HFFc6 (cell line): ENCODE measurements around the gene CFAP74. TPM values are rescaled to one million over a fixed set of nuclear protein-coding genes. Genes with fewer than 3 reads are reported as not detected.

Experiments
- DNase-seq: peaks from one replicate; pipeline ENCODE4 v3.0.0-alpha.2; 2018
- H3K27ac Mint-ChIP-seq: 2 replicates; pipeline ENCODE4 v1.8.0; 2020; ENCODE audit warnings: mild to moderate bottlenecking, mixed read lengths
- H3K27me3 Mint-ChIP-seq: 2 replicates; pipeline ENCODE4 v1.8.0; 2021; ENCODE audit warnings: mild to moderate bottlenecking, moderate library complexity, mixed read lengths; ENCODE audit not compliant: insufficient read depth
- H3K36me3 Mint-ChIP-seq: 2 replicates; pipeline ENCODE4 v1.8.0; 2021; ENCODE audit warnings: low read depth, mixed read lengths
- H3K4me1 Mint-ChIP-seq: 2 replicates; pipeline ENCODE4 v1.8.0; 2020; ENCODE audit warnings: low read depth, mixed read lengths
- H3K4me3 Mint-ChIP-seq: 2 replicates; pipeline ENCODE4 v1.8.0; 2020; ENCODE audit warnings: mild to moderate bottlenecking, moderate library complexity, mixed read lengths
- H3K9me3 Mint-ChIP-seq: 2 replicates; pipeline ENCODE4 v1.8.0; 2020; ENCODE audit warnings: mild to moderate bottlenecking, mixed read lengths
- CTCF ChIP-seq: fragments of 200-600 bp; sonication (generic); IDR thresholded peaks from 2 replicates; pipeline ENCODE4 v1.5.0; 2021; ENCODE audit warnings: antibody characterized with exemption, mild to moderate bottlenecking
- total RNA-seq, 6 experiments: library from RNA; stranded (reverse); fragmentation: NEBNext Ultra II Directional; extraction: Animal tissue kit (Norgen Biotek cat#: 25700); gene quantifications; 2 replicates in 1 of 6; 3 replicates in 5 of 6; pipeline ENCODE4 v1.2.3, GENCODE V29; 2021

Gene CFAP74
- total RNA-seq, 6 experiments from 2014 or later: not detected

- Mint-ChIP-seq H3K27ac (no peak overlapping the region), H3K4me3 (no peak overlapping the region), H3K36me3 (no peaks in the 10 kb centered on the region), H3K4me1 (peaks cover 7% of the 10 kb centered on the region), H3K27me3 (no peaks in the 10 kb centered on the region; the same call in 1 of the 2 replicates), H3K9me3 (no peaks in the 10 kb centered on the region; the same call in 1 of the 2 replicates)
- TF ChIP-seq CTCF: no peak
- DNase-seq: no peak
Observed at GRCh38 chr1:1903224-1903623, 100.4 kb downstream of the CFAP74 start.

DNA sequence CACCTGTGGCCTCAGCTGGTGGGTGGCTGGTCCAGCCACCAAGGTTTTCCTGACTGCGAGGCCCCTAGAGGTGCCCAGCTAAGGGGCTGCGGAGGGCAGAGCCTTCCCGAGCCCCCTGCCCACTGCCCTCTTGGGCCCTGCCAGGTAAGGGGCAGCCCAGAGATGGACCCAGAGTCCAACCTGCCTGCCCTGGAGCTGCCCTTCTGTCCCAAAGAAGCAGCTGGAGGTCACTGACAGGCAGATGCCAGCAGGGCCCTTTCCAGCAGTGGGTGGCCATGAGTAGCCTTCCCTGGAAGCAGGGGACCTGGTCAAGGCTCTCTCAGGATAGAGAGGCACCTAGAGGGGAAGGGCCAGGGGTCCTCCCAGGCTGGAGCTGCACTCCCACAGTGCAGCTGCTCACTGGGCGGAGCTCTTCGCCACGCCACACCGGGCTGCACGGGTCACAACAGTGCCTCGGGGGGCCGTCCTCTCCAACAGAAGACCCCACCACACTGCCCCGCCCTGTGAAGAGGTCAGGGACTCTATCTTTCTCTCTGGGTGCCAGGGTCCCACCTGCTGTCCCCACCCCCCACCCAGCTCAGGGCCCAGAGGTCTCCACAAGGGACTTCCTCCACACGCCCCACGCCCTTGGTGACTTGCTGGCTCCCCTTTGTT is 101.8 kb downstream of the CFAP74 start:
- Mint-ChIP-seq H3K4me3 (no peak overlapping the region), H3K9me3 (no peaks in the 10 kb centered on the region; the same call in 1 of the 2 replicates), H3K36me3 (no peaks in the 10 kb centered on the region), H3K4me1 (peaks cover 7% of the 10 kb centered on the region), H3K27ac (no peak overlapping the region), H3K27me3 (no peaks in the 10 kb centered on the region; the same call in 1 of the 2 replicates)
- TF ChIP-seq CTCF: no peak
- DNase-seq: no peak

DNA sequence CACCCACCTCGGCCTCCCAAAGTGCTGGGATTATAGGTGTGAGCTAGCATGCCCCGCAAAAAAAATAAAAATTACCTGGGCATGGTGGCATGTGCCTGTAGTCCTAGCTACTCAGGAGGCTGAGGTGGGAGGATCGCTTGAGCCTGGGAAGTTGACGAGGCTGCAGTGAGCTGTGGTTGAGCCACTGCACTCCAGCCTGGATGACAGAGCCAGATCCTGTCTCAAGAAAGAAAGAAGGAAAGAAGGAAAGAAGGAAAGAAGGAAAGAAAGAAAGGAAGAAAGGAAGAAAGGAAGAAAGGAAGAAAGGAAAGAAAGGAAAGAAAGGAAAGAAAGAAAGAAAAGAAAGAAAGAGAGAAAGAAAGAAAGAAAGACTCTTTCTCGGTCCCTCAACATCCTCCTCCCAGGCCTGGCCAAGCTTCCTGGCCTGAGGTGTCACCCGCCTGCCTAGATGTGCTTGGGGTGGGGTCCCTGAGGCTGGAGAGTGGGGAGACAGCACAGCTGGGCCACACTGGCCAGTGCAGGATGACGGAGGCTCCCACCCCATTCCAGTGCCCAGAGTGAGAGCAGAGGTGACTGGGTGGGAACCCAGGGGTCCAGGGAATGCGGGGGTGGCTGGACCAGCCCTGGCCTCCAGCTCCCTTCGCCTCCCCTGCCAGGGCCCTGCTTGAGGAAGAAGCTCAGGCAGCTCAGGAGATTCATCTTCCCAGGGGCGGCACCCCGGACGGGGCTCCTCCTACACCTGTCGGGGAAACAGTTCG is 102.5 kb downstream of the CFAP74 start:
- no peak for DNase-seq
- peaks cover 2% of the 10 kb centered on the region for H3K4me1 Mint-ChIP-seq
- H3K9me3 Mint-ChIP-seq: no peaks in the 10 kb centered on the region; the same call in 1 of the 2 replicates
- TF ChIP-seq CTCF: no peak
- no peak overlapping the region for H3K4me3 Mint-ChIP-seq
- peaks cover under 1% of the 10 kb centered on the region; the same call in 1 of the 2 replicates for H3K27me3 Mint-ChIP-seq
- no peaks in the 10 kb centered on the region for H3K36me3 Mint-ChIP-seq
- H3K27ac Mint-ChIP-seq: no peak overlapping the region

DNA sequence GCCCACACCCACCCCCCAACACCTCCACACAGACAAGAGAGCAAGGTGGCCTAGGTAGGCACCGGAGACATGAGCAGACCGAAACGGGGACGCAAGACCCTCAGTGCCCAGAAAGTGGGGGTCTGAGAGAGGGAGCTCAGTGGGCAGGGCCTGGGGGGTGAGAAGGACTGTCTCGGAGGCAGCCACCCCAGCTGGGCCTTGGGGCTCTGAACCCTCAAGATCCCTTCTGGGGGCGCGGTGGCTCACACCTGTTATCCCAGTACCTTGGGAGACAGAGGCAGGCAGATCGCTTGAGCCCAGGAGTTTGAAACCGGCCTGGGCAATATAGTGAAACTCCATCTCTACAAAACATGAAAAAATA is 103.6 kb downstream of the CFAP74 start:
- no peak for DNase-seq
- H3K4me3 Mint-ChIP-seq: no peak overlapping the region
- no peak for TF ChIP-seq CTCF
- no peaks in the 10 kb centered on the region; the same call in 1 of the 2 replicates for H3K9me3 Mint-ChIP-seq
- H3K36me3 Mint-ChIP-seq: no peaks in the 10 kb centered on the region
- peaks cover 1% of the 10 kb centered on the region; the same call in 1 of the 2 replicates for H3K4me1 Mint-ChIP-seq
- H3K27ac Mint-ChIP-seq: no peak overlapping the region
- peaks cover 7% of the 10 kb centered on the region; the same call in 1 of the 2 replicates for H3K27me3 Mint-ChIP-seq

DNA sequence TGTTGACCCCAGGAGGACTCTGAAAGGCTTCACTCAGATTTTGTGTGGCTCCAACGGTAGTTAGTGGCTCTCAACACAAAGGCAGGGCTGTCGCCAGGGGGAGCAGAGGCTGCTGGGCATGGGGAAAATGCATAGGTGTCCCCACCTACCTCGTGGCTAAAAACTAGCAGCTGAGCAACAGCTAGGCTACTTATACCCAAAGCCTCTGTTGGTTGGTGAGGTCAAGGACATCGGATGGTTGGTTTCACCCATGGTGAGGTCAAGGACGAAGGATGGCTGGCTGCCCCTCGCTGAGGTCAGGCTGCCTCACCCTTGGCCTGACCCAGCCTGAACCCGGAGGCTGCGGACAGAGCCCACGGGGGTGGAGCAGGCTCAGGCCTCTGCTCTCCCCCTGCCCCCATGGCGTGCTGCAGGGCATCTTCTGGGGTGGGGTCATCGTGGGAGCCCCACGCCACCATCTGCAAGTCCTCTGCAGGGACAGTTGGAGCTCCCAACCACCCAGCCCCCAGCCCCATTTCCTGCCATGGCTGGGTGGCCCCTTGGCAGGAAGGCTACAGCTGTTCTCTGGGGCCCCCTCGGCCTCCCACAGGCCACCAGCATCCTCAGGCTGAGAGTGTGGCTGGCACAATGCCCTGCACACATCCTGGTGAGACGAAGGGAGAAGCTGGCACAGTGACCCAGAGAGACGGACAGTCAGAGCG is 104.2 kb downstream of the CFAP74 start:
- Mint-ChIP-seq H3K27ac (no peak overlapping the region), H3K36me3 (no peaks in the 10 kb centered on the region), H3K4me3 (no peak overlapping the region), H3K27me3 (peaks cover 8% of the 10 kb centered on the region; the same call in 1 of the 2 replicates), H3K9me3 (no peaks in the 10 kb centered on the region; the same call in 1 of the 2 replicates), H3K4me1 (peaks cover 7% of the 10 kb centered on the region)
- peak; percentile 39 for TF ChIP-seq CTCF
- DNase-seq: no peak
